ENCODE data around the gene MYMK.

Gene MYMK

DNA sequence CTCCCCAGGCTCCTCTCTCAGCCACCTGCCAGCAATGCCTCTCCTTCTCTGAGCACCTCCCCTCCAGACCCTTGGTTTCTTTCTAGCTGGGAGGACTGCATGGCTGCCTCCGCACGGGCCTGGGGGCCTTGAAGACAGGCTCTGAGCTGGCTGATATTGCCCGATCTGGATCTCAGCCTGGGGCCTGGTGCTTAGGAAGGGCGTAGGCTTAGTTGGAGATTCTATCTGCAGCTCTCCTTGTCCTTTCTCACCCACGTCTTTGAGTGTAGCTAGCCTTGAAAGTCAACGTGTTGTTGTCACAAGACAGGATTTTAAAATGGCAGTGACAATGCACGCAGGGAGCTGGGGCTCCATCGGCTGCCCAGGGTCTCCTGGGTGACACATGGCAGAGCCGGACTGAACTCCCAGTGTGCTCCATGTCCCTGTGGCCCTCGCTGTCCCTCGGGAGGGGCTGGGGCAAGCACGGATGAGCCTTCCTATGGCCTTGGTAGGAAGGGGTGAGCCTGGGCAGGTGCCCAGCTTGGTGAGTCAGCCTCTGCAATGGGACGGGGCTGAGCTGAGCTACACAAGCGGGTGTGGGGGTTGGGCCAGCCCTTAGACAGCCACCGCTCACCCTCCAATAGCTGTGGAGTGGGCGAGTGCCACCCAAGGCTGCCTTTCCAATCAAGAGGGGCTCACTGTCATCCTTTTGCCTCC is 19.2 kb upstream of the MYMK start:
- Histone ChIP-seq H3K4me1 (ENCODE audit: control insufficient read depth, insufficient read depth, low read length, poor library complexity, severe bottlenecking) (peaks cover 29% of the 10 kb centered on the region), H3K4me3 (ENCODE audit: extremely low read depth, insufficient read depth, low read length, poor library complexity, severe bottlenecking) (no peak overlapping the region), H3K27ac (ENCODE audit: low read depth, low read length, severe bottlenecking) (no peak overlapping the region), H3K9me3 (ENCODE audit: control insufficient read depth, low read length) (no peaks in the 10 kb centered on the region), H3K36me3 (ENCODE audit: control insufficient read depth, insufficient read depth, low read length) (peaks cover 83% of the 10 kb centered on the region)
- 85 to 89% methylated on average over 15 to 16 of the region's 16 CpGs for WGBS, 2 experiments (ENCODE audit: insufficient coverage in 2 of 2)

- no peak overlapping the region for H3K27ac ChIP-seq (ENCODE audit: low read depth, low read length, severe bottlenecking)
- H3K36me3 ChIP-seq (ENCODE audit: control insufficient read depth, insufficient read depth, low read length), result peaks cover 83% of the 10 kb centered on the region
- peaks cover 37% of the 10 kb centered on the region for H3K4me1 ChIP-seq (ENCODE audit: control insufficient read depth, insufficient read depth, low read length, poor library complexity, severe bottlenecking)
- H3K9me3 ChIP-seq (ENCODE audit: control insufficient read depth, low read length), result no peaks in the 10 kb centered on the region
- 82 to 92% methylated on average over 5 to 7 of the region's 13 CpGs for WGBS, 2 experiments (ENCODE audit: insufficient coverage in 2 of 2)
- H3K4me3 ChIP-seq (ENCODE audit: extremely low read depth, insufficient read depth, low read length, poor library complexity, severe bottlenecking), result no peak overlapping the region
Measured at GRCh38 chr9:133542002-133542401, 17.2 kb upstream of the MYMK start.

GRCh38 chr9:133540698-133541025 is 15.9 kb upstream of the MYMK start:
- H3K4me1 ChIP-seq (ENCODE audit: control insufficient read depth, insufficient read depth, low read length, poor library complexity, severe bottlenecking), result peaks cover 40% of the 10 kb centered on the region
- peaks cover 80% of the 10 kb centered on the region for H3K36me3 ChIP-seq (ENCODE audit: control insufficient read depth, insufficient read depth, low read length)
- no peak overlapping the region for H3K27ac ChIP-seq (ENCODE audit: low read depth, low read length, severe bottlenecking)
- 84 to 88% methylated on average over 16 to 18 of the region's 18 CpGs for WGBS, 2 experiments (ENCODE audit: insufficient coverage in 2 of 2)
- H3K4me3 ChIP-seq (ENCODE audit: extremely low read depth, insufficient read depth, low read length, poor library complexity, severe bottlenecking), result no peak overlapping the region
- no peaks in the 10 kb centered on the region for H3K9me3 ChIP-seq (ENCODE audit: control insufficient read depth, low read length)

DNA sequence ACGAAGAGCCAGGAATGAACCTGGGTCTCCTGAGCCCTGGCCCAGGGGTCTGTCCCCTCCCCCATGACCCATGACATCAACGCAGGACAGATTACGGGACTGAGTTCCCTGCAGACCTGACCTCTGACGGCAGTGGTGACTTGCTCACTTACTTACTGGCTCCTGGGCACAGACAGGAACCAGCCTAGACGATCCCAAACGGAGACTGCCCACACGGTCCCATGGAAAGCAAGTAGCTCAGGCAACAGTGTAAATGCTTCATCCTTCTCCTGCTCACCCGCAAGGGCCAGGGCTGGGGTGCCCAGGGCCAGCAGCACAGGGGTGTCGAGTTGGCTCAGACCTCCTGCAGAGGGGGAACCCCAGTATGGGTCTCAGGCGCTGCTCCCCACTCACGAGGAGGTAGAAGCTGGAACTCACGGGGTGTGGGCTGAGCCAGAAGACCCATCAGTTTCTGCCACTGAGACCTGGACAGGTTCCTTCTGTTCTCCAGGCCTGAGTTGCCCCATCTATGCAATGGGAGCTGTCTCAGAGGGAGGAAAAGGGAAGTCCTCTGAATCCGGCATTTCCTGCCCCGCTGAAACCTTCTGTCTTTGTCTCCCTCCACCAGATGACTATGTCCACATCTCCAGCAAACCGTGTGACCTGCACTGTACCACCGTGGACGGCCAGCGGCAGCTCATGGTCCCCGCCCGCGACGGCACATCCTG is 15.4 kb upstream of the MYMK start:
- H3K36me3 ChIP-seq (ENCODE audit: control insufficient read depth, insufficient read depth, low read length), result peaks cover 75% of the 10 kb centered on the region
- H3K4me3 ChIP-seq (ENCODE audit: extremely low read depth, insufficient read depth, low read length, poor library complexity, severe bottlenecking), result no peak overlapping the region
- peak overlapping the region; percentile 29 for H3K27ac ChIP-seq (ENCODE audit: low read depth, low read length, severe bottlenecking)
- H3K9me3 ChIP-seq (ENCODE audit: control insufficient read depth, low read length), result no peaks in the 10 kb centered on the region
- peaks cover 38% of the 10 kb centered on the region for H3K4me1 ChIP-seq (ENCODE audit: control insufficient read depth, insufficient read depth, low read length, poor library complexity, severe bottlenecking)
- 87 to 88% methylated on average over 16 to 22 of the region's 22 CpGs for WGBS, 2 experiments (ENCODE audit: insufficient coverage in 2 of 2)

DNA sequence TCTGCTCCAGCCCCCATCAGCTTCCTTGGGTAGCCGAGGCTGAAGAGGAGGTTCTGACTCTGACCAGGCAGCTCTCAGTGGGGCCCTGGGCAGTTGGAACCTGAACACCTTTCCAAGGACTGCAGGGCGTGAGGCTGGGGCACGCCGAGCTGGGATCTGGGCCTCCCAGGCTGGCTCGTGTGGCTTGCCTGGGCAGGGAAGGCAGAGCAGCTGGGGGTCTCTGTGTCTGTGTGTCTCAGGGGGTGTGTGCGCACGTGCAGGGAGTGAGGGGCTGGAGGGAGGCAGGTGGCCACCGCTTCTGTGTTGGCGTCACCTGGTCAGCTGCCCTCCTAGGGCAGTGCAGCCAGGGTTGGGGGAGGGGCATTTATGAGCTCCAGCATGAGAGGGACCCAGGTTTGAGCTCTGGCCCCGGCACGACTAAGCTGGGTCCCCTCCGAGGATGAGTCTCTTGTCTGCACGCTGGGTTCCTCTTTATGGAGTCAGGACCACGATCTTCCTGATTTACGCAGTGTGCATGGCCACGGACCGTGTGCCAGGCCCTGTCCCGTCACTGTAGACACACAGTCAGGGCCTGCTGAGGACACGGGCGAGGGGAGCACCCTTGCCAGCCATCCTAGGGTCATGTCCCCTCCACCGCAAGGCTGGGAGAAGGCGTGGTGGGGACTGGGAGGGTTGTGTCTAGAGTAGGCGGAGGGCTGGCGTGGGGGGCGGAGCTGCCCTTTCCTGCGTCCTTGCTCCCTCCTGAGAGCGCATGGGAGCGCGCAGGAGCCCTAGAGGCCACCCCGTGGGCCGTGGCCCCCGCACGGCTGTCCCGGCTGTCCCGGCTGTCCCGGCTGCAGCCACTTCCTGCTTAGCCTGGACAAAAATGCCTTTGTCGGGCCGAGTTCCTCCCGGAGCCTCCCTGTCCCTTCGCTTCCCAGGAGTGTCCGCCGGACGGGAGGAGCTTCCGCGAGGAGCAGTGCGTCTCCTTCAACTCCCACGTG is 14.4 kb upstream of the MYMK start:
- Histone ChIP-seq H3K27ac (ENCODE audit: low read depth, low read length, severe bottlenecking) (peak overlapping the region; percentile 29), H3K36me3 (ENCODE audit: control insufficient read depth, insufficient read depth, low read length) (peaks cover 66% of the 10 kb centered on the region), H3K4me3 (ENCODE audit: extremely low read depth, insufficient read depth, low read length, poor library complexity, severe bottlenecking) (no peak overlapping the region), H3K4me1 (ENCODE audit: control insufficient read depth, insufficient read depth, low read length, poor library complexity, severe bottlenecking) (peaks cover 36% of the 10 kb centered on the region), H3K9me3 (ENCODE audit: control insufficient read depth, low read length) (no peaks in the 10 kb centered on the region)
- WGBS, 2 experiments (ENCODE audit: insufficient coverage in 2 of 2), result 81 to 83% methylated on average over 35 to 47 of the region's 47 CpGs

DNA sequence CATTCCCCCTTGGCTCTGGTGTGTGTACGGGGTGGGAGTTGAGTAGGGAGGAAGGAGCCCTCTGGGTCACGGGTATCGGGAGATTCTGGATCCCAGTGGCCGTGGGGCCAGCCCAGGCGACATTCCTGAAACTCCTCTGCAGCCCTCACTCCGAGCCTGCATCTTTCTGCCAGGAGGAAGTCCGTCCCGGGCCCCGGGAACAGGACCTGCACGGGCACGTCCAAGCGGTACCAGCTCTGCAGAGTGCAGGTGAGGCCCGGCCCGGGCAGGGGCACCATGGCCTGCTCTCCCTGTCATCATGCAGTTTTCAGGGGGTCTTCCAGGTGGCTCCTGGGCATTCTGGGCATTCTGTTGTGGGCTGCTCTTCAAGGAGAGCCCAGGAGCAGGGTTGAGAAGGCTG is 13.4 kb upstream of the MYMK start:
- WGBS, 2 experiments (ENCODE audit: insufficient coverage in 2 of 2), result 96 to 98% methylated on average over 13 to 14 of the region's 14 CpGs
- H3K27ac ChIP-seq (ENCODE audit: low read depth, low read length, severe bottlenecking), result no peak overlapping the region
- no peaks in the 10 kb centered on the region for H3K9me3 ChIP-seq (ENCODE audit: control insufficient read depth, low read length)
- peaks cover 57% of the 10 kb centered on the region for H3K36me3 ChIP-seq (ENCODE audit: control insufficient read depth, insufficient read depth, low read length)
- peaks cover 45% of the 10 kb centered on the region for H3K4me1 ChIP-seq (ENCODE audit: control insufficient read depth, insufficient read depth, low read length, poor library complexity, severe bottlenecking)
- H3K4me3 ChIP-seq (ENCODE audit: extremely low read depth, insufficient read depth, low read length, poor library complexity, severe bottlenecking), result no peak overlapping the region

DNA sequence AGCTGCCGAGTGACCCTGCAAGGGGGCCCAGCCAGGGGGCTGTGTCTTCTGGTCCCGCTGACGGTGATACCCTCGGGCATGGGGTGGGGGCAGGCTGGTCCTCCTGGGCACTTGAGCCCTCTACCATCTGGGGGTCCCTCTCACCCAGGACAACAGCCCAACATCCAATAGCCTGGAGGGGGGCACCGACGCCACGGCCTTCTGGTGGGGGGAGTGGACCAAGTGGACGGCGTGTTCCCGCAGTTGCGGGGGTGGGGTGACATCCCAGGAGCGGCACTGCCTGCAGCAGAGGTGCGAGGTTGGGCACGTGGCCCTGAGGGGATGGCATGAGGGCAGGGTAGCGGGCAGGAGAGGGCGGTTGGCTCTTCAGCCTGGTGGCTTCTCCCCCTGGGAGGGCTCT is 12.5 kb upstream of the MYMK start:
- WGBS, 2 experiments (ENCODE audit: insufficient coverage in 2 of 2), result 89 to 96% methylated on average over 8 to 11 of the region's 16 CpGs
- Histone ChIP-seq H3K4me3 (ENCODE audit: extremely low read depth, insufficient read depth, low read length, poor library complexity, severe bottlenecking) (peak overlapping the region; percentile 5), H3K4me1 (ENCODE audit: control insufficient read depth, insufficient read depth, low read length, poor library complexity, severe bottlenecking) (peaks cover 48% of the 10 kb centered on the region), H3K27ac (ENCODE audit: low read depth, low read length, severe bottlenecking) (no peak overlapping the region), H3K9me3 (ENCODE audit: control insufficient read depth, low read length) (no peaks in the 10 kb centered on the region), H3K36me3 (ENCODE audit: control insufficient read depth, insufficient read depth, low read length) (peaks cover 48% of the 10 kb centered on the region)

DNA sequence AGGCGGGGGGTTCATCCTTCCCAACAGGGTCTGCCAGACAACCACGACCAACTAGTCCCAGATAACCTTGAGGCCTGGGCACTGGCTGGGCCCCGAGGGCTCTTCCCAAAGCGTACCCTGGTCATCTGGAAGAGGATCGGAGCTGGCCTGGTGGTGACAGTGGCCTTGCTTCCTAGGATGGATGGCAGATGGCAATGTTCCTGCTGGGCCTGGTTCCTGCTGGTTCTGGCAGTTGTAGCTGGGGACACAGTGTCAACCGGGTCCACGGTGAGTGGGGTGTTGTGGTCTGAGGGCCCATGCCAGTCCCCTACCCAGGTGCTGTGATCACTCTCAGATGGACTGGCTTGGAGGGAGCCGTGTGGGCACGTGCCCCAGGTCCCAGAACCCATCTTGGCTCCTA is 11.8 kb upstream of the MYMK start:
- no peaks in the 10 kb centered on the region for H3K9me3 ChIP-seq (ENCODE audit: control insufficient read depth, low read length)
- peaks cover 40% of the 10 kb centered on the region for H3K36me3 ChIP-seq (ENCODE audit: control insufficient read depth, insufficient read depth, low read length)
- H3K4me3 ChIP-seq (ENCODE audit: extremely low read depth, insufficient read depth, low read length, poor library complexity, severe bottlenecking), result peak overlapping the region; percentile 49
- H3K27ac ChIP-seq (ENCODE audit: low read depth, low read length, severe bottlenecking), result no peak overlapping the region
- WGBS, 2 experiments (ENCODE audit: insufficient coverage in 2 of 2), result 87 to 97% methylated on average over 9 of the region's 9 CpGs
- peaks cover 48% of the 10 kb centered on the region for H3K4me1 ChIP-seq (ENCODE audit: control insufficient read depth, insufficient read depth, low read length, poor library complexity, severe bottlenecking)

DNA sequence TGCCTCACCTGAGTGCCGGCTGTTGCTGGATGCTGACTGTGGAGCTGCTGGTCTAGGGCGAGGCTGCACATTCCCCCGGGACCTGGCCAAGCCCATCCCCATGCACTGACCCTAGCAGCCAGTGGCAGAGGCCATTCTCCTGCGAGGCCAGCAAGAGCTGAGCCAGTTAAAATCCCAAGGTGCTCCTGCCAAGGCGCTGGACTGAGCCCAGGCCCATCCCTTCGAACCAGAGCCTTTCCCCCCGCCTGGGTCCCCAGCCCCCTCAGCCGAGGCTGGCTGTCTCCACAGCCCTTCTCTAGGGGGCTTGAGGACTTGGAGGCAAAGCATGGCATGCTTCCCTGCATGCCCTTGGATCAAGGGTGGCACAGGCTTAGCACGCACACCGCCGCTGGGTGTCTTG is 11.3 kb upstream of the MYMK start:
- Histone ChIP-seq H3K4me3 (ENCODE audit: extremely low read depth, insufficient read depth, low read length, poor library complexity, severe bottlenecking) (peak overlapping the region; percentile 49), H3K36me3 (ENCODE audit: control insufficient read depth, insufficient read depth, low read length) (peaks cover 36% of the 10 kb centered on the region), H3K4me1 (ENCODE audit: control insufficient read depth, insufficient read depth, low read length, poor library complexity, severe bottlenecking) (peaks cover 48% of the 10 kb centered on the region), H3K27ac (ENCODE audit: low read depth, low read length, severe bottlenecking) (no peak overlapping the region), H3K9me3 (ENCODE audit: control insufficient read depth, low read length) (no peaks in the 10 kb centered on the region)
- WGBS, 2 experiments (ENCODE audit: insufficient coverage in 2 of 2), result 92 to 96% methylated on average over 8 to 9 of the region's 11 CpGs

DNA sequence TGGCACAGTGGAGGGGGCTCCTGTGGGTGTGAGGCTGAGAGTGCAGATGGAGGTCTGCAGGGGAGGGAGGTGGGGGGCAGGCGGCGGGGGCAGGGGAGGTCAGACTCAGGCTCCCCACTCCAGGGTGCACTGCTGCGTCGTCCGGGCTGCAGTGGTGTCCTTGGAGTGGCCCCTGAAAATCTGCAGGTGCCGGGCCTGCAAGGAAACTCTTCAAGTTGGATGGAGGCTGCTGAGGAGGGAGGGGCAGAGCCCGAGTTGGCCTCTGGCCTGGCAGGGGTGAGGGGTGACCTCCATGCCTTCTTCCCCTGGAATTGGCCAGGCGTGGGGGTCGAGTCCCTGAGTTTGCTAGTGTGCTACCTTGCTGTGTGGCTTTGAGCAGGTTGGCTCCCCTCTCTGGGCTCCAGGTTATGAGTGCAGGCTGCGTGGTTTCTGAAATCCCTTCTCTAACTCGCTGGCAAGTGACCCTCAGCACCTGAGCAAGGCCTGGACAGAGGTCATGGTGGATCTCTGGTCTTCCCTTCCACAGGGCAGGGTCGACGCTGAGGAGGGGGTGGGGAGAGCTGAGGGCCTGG is 10.6 kb upstream of the MYMK start:
- WGBS, 2 experiments (ENCODE audit: insufficient coverage in 2 of 2), result 76 to 81% methylated on average over 3 to 10 of the region's 13 CpGs
- peak overlapping the region; percentile 49 for H3K4me3 ChIP-seq (ENCODE audit: extremely low read depth, insufficient read depth, low read length, poor library complexity, severe bottlenecking)
- peaks cover 48% of the 10 kb centered on the region for H3K4me1 ChIP-seq (ENCODE audit: control insufficient read depth, insufficient read depth, low read length, poor library complexity, severe bottlenecking)

More for the DNA sequence above, 10.6 kb upstream of the MYMK start:
- no peak overlapping the region for H3K27ac ChIP-seq (ENCODE audit: low read depth, low read length, severe bottlenecking)
- peaks cover 29% of the 10 kb centered on the region for H3K36me3 ChIP-seq (ENCODE audit: control insufficient read depth, insufficient read depth, low read length)
- H3K9me3 ChIP-seq (ENCODE audit: control insufficient read depth, low read length), result no peaks in the 10 kb centered on the region
